ENCODE results near the gene CHEK2.

DNA sequence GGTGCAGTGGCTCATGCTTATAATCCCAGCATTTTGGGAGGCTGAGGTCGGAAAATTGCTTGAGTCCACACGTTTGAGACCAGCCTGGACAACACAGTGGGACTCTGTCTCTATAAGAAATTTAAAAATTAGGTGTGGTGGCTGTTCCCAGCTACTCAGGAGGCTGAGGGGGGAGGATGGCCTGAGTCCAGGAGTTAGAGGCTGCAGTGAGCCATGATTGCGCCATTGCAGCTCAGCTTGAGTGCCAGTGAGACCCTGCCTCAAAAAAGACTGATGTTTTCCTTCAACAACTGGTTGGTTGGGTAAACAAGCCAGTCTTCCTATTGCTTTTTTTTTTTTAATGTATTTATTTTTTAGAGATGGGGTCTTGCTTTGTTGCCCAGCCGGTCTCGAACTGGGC lies 49.5 kb upstream of the CHEK2 start:
- no peak for TF ChIP-seq EZH2 (IDR thresholded peaks at IDR 0.05; ENCODE audit: insufficient read depth, poor library complexity, severe bottlenecking)
- no peak for TF ChIP-seq EZH2phosphoT487 (IDR thresholded peaks at IDR 0.05; ENCODE audit: insufficient read depth, low read depth)

Measured in GM23248 (cell line).